GM12892 (cell line): ENCODE data around the gene THRSP.
"Not testable (repeated sequence)": the region's sequence is repeated elsewhere in the genome, so short reads cannot be mapped to it uniquely, and the experiment has no call there.

Source experiments
- POLR2A ChIP-seq: IDR thresholded peaks from 2 replicates; pipeline ENCODE4 v1.6.1; 2011; ENCODE audit warnings: low read depth, low read length, control low read depth
- POLR2AphosphoS5 ChIP-seq: IDR thresholded peaks from 2 replicates; pipeline ENCODE4 v1.6.1; 2011; ENCODE audit warnings: low read depth, low read length, control low read depth
- TAF1 ChIP-seq: IDR thresholded peaks from 2 replicates; pipeline ENCODE4 v1.6.1; 2011; ENCODE audit warnings: low read depth, mild to moderate bottlenecking, control low read depth, low read length, borderline replicate concordance

DNA sequence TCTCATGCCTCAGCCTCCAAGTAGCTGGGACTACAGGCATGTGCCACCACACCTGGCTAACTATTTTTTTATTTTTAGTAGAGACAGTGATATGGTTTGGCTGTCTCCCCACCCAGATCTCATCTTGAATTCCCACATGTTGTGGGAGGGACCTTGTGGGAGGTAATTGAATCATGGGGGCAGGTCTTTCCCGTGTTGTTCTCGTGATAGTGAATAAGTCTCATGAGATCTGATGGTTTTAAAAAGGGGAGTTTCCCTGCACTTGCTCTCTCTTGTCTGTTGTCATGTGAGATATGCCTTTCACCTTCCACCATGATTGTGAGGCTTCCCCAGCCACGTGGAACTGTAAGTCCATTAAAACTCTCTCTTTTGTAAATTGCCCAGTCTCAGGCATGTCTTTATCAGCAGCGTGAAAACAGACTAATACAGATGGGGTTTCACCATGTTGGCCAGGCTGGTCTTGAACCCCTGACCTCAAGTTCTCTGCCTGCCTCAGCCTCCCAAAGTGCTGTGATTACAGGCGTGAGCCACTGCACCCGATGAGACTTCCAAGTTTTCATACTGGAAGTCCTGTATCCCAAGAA is 48.6 kb upstream of the THRSP start:
- not testable (repeated sequence) for TF ChIP-seq POLR2AphosphoS5, POLR2A, TAF1
